Ovary (tissue), 3 donors: Measurements from ENCODE around the gene DIS3L2.

ENCODE experiments used
- CTCF ChIP-seq, 3 donors: fragments of 450-650 bp in 2 of 3; fragments of 200-600 bp in 1 of 3; IDR thresholded peaks; one replicate each; pipeline versions ENCODE4 v1.5.1 to v1.8.0; 2016 to 2022; ENCODE audit warnings: antibody characterized with exemption in 3 of 3, mild to moderate bottlenecking in 1 of 3
- POLR2A ChIP-seq: fragments of 450-650 bp; IDR thresholded peaks from one replicate; pipeline ENCODE4 v1.6.1; 2017; ENCODE audit warnings: antibody characterized with exemption, mild to moderate bottlenecking, moderate library complexity
- donor health status: DM: no; HTN: no; CAD: no.

- TF ChIP-seq CTCF (IDR thresholded peaks at IDR 0.05) (no peak), POLR2A (no peak)
These were observed 349.2 kb downstream of the DIS3L2 start for GRCh38 chr2:232310696-232311095.
